Measurements from ENCODE around the gene NPFF. TPM values are rescaled to one million over a fixed set of nuclear protein-coding genes. Genes with fewer than 3 reads are reported as not detected.

Gene NPFF
- polyA plus RNA-seq, 3 donors, result 0.29 TPM; not detected in 2

- no peaks in the 10 kb centered on the region for H3K4me1 Mint-ChIP-seq
- H3K36me3 Mint-ChIP-seq, result peaks cover 86 to 96% of the 10 kb centered on the region in 2 donors
These were observed 46.2 kb downstream of the NPFF start for GRCh38 chr12:53461059-53461458.

GRCh38 chr12:53459097-53459496, 48.2 kb downstream of the NPFF start:
- Histone ChIP-seq H2AFZ (ENCODE audit: insufficient read depth, low read depth, low read length, poor library complexity, severe bottlenecking) (no peak overlapping the region), H3K36me3 (replicated peaks in 1 of 2; ENCODE audit: control insufficient read depth in 1 of 2, insufficient read depth in 2 of 2, low read length in 2 of 2) (peaks cover 100% of the 10 kb centered on the region in 2 donors), H4K20me1 (ENCODE audit: insufficient read depth, low read length) (peaks cover 100% of the 10 kb centered on the region), H3K9me3 (replicated peaks in 1 of 2; ENCODE audit: control insufficient read depth in 1 of 2, insufficient read depth in 1 of 2, low read length in 2 of 2) (no peaks in the 10 kb centered on the region), H3K27ac (ENCODE audit: low read depth in 1 of 2, low read length in 2 of 2) (no peak overlapping the region), H3K4me3 (replicated peaks in 1 of 3; ENCODE audit: low read depth in 2 of 3, low read length in 3 of 3) (no peak overlapping the region), H3K79me2 (ENCODE audit: insufficient read depth, low read length) (peaks cover 99% of the 10 kb centered on the region), H3K9ac (ENCODE audit: insufficient read depth, low read length, poor library complexity, severe bottlenecking) (no peak overlapping the region), H3K4me2 (replicated peaks; ENCODE audit: extremely low read depth, low read length, poor library complexity, severe bottlenecking) (no peak overlapping the region), H3K27me3 (ENCODE audit: control insufficient read depth in 2 of 2, insufficient read depth in 2 of 2, low read length in 2 of 2) (no peaks in the 10 kb centered on the region), H3K4me1 (ENCODE audit: control insufficient read depth in 1 of 2, insufficient read depth in 2 of 2, low read length in 2 of 2) (no peaks in the 10 kb centered on the region)
- Mint-ChIP-seq H3K4me1 (no peaks in the 10 kb centered on the region), H3K27me3 (ENCODE audit: low read depth in 3 of 3) (peaks cover 0 to 2% (median 0%) of the 10 kb centered on the region in 3 donors), H3K9me3 (no peaks in the 10 kb centered on the region), H3K27ac (peak overlapping the region in 2 of 7 donors; percentile 30 to 48), H3K36me3 (peaks cover 87 to 96% of the 10 kb centered on the region in 2 donors), H3K4me3 (no peak overlapping the region)
- DNase-seq, result no peak
- intact Hi-C loops (cut with micrococcal nuclease), result no loop called here
- no peak for TF ChIP-seq CTCF (IDR thresholded peaks at IDR 0.05)
- no CpG with 5 or more reads among the region's 4 CpGs for WGBS (ENCODE audit: insufficient coverage)

More at GRCh38 chr12:53461059-53461458, 46.2 kb downstream of the NPFF start:
- Mint-ChIP-seq H3K4me3 (no peak overlapping the region), H3K27ac (peak overlapping the region in 2 of 7 donors; percentile 1 to 31), H3K27me3 (ENCODE audit: low read depth in 3 of 3) (no peaks in the 10 kb centered on the region), H3K9me3 (no peaks in the 10 kb centered on the region)
- Histone ChIP-seq H3K27ac (ENCODE audit: low read depth in 1 of 2, low read length in 2 of 2) (no peak overlapping the region), H4K20me1 (ENCODE audit: insufficient read depth, low read length) (peaks cover 100% of the 10 kb centered on the region), H3K36me3 (replicated peaks in 1 of 2; ENCODE audit: control insufficient read depth in 1 of 2, insufficient read depth in 2 of 2, low read length in 2 of 2) (peaks cover 100% of the 10 kb centered on the region in 2 donors), H3K4me1 (ENCODE audit: control insufficient read depth in 1 of 2, insufficient read depth in 2 of 2, low read length in 2 of 2) (no peaks in the 10 kb centered on the region), H3K27me3 (ENCODE audit: control insufficient read depth in 2 of 2, insufficient read depth in 2 of 2, low read length in 2 of 2) (no peaks in the 10 kb centered on the region), H3K4me3 (replicated peaks in 1 of 3; ENCODE audit: low read depth in 2 of 3, low read length in 3 of 3) (no peak overlapping the region), H2AFZ (ENCODE audit: insufficient read depth, low read depth, low read length, poor library complexity, severe bottlenecking) (no peak overlapping the region), H3K9ac (ENCODE audit: insufficient read depth, low read length, poor library complexity, severe bottlenecking) (no peak overlapping the region), H3K9me3 (replicated peaks in 1 of 2; ENCODE audit: control insufficient read depth in 1 of 2, insufficient read depth in 1 of 2, low read length in 2 of 2) (no peaks in the 10 kb centered on the region), H3K79me2 (ENCODE audit: insufficient read depth, low read length) (peaks cover 97% of the 10 kb centered on the region), H3K4me2 (replicated peaks; ENCODE audit: extremely low read depth, low read length, poor library complexity, severe bottlenecking) (no peak overlapping the region)
- WGBS (ENCODE audit: insufficient coverage), result 100% methylated on average over 1 of the region's 3 CpGs
- TF ChIP-seq CTCF (IDR thresholded peaks at IDR 0.05), result no peak
- intact Hi-C loops (cut with micrococcal nuclease), result no loop called here
- no peak for DNase-seq

Small RNA genes lying within 50 kb of the gene (small RNA-seq; reads per million reads assigned to genes)
- gene AC023509.3 (ENCODE audit: insufficient read length, low read depth), result not detected

Other genes starting within 250 kb of the NPFF start
- gene ESPL1, start 239.2 kb downstream of the NPFF start, polyA plus RNA-seq, result under 1 TPM in 1 of 3 donors, not detected in 2; 0.79 TPM
- gene PFDN5, start 211.9 kb downstream of the NPFF start, polyA plus RNA-seq, result 1,000 to 10,000 TPM; 1,474 to 2,196 (median 1,751) TPM
- gene MYG1, start 207.8 kb downstream of the NPFF start, polyA plus RNA-seq, result 10 to 100 TPM; 49.3 to 64.3 (median 55.7) TPM
- 10 to 100 TPM; 25.6 to 62.6 (median 27.2) TPM for gene AAAS, start 185.9 kb downstream of the NPFF start, polyA plus RNA-seq
- gene SP7, start 171.1 kb downstream of the NPFF start, polyA plus RNA-seq, result under 1 TPM in 1 of 3 donors, not detected in 2; 0.04 TPM
- gene SP1, start 127.3 kb downstream of the NPFF start, polyA plus RNA-seq, result 10 to 100 TPM; 15.1 to 80.7 (median 22.7) TPM
- not detected for gene AMHR2, start 83.6 kb downstream of the NPFF start, polyA plus RNA-seq
- 100 to 1,000 TPM; 172 to 670 (median 591) TPM for gene PRR13, start 65.8 kb downstream of the NPFF start, polyA plus RNA-seq
- 100 to 1,000 TPM in 1 of 3 donors, 10 to 100 TPM in 2; 79.6 to 588 (median 81.9) TPM for gene PCBP2, start 55.4 kb downstream of the NPFF start, polyA plus RNA-seq
- gene MAP3K12, start 8.0 kb downstream of the NPFF start, polyA plus RNA-seq, result 10 to 100 TPM in 1 of 3 donors, 1 to 10 TPM in 2; 1.7 to 31.4 (median 2.0) TPM
- gene TARBP2, start 6.2 kb downstream of the NPFF start, polyA plus RNA-seq, result 10 to 100 TPM; 16.6 to 39.4 (median 24.4) TPM
- gene ATF7, start 118.9 kb upstream of the NPFF start, polyA plus RNA-seq, result 10 to 100 TPM; 21.7 to 27.9 (median 24.4) TPM
- 100 to 1,000 TPM; 498 to 587 (median 522) TPM for gene ATP5MC2, start 168.6 kb upstream of the NPFF start, polyA plus RNA-seq
- 100 to 1,000 TPM in 1 of 3 donors, 10 to 100 TPM in 2; 60.1 to 238 (median 69.6) TPM for gene CALCOCO1, start 220.0 kb upstream of the NPFF start, polyA plus RNA-seq
- gene CISTR, start 244.5 kb upstream of the NPFF start, polyA plus RNA-seq, result not detected

All from CD14-positive monocyte (primary cell).